IMR-90 (cell line): ENCODE results near the gene NKX6-2. TPM values are rescaled to one million over a fixed set of nuclear protein-coding genes. Genes with fewer than 3 reads are reported as not detected.

Experiments
- ATAC-seq: fragments of 200-7000 bp; cut with Tn5 transposase; 2 replicates; pipeline ENCODE4 v1.9.1; 2020; ENCODE audit warnings: low read depth, mild to moderate bottlenecking, moderate library complexity
- Bru-seq: library from RNA; stranded (reverse); fragments of 400-500 nt; gene quantifications from one replicate; lab custom pipeline; 2021; lab: Mats Ljungman, UMichigan
- BruChase-seq, 2 experiments: library from RNA; stranded (reverse); fragments of 400-500 nt; gene quantifications; one replicate each; lab custom pipeline; 2021; lab: Mats Ljungman, UMichigan
- BruUV-seq: library from RNA; stranded (reverse); fragments of 400-500 nt; replicated peaks from 2 replicates; lab custom pipeline; 2021; lab: Mats Ljungman, UMichigan
- CTCF ChIA-PET: fragments of 300-600 bp; formaldehyde crosslinking; extraction: SDS; loops from one replicate; lab custom pipeline; 2021; ENCODE audit warnings: antibody characterized with exemption; lab: Yijun Ruan, JAX
- POLR2A ChIA-PET: fragments of 300-600 bp; sonication (Branson Sonifier 250); formaldehyde crosslinking; loops from one replicate; lab custom pipeline; 2022; ENCODE audit warnings: antibody characterized with exemption; ENCODE audit not compliant: unreplicated experiment; lab: Charles Lee
- DNase-seq: peaks from one replicate; pipeline ENCODE4 v3.0.0; 2013
- H2AFZ ChIP-seq: replicated peaks from 2 replicates; pipeline ENCODE3; 2013; ENCODE audit warnings: low read length, mild to moderate bottlenecking; ENCODE audit not compliant: poor library complexity
- H2AK5ac ChIP-seq: 2 replicates; pipeline ENCODE4 v1.6.1; 2013; ENCODE audit warnings: low read depth, low read length, inconsistent platforms
- H2AK9ac ChIP-seq: replicated peaks from 2 replicates; pipeline ENCODE3; 2013; ENCODE audit warnings: mild to moderate bottlenecking, low read depth, low read length, moderate library complexity; ENCODE audit not compliant: poor library complexity
- H2BK120ac ChIP-seq: 2 replicates; pipeline ENCODE4 v1.6.1; 2013; ENCODE audit warnings: low read depth, low read length, inconsistent platforms
- H2BK15ac ChIP-seq: 3 replicates; pipeline ENCODE4 v1.6.1; 2013; ENCODE audit warnings: low read depth, low read length, inconsistent platforms
- H2BK20ac ChIP-seq: 2 replicates; pipeline ENCODE4 v1.6.1; 2013; ENCODE audit warnings: low read depth, mild to moderate bottlenecking, inconsistent platforms, low read length, moderate library complexity
- H2BK5ac ChIP-seq: 2 replicates; pipeline ENCODE4 v1.6.1; 2013; ENCODE audit warnings: mild to moderate bottlenecking, low read depth, low read length, inconsistent platforms; ENCODE audit not compliant: poor library complexity, severe bottlenecking
- H3K14ac ChIP-seq: replicated peaks from 2 replicates; pipeline ENCODE4 v1.6.1; 2013; ENCODE audit warnings: low read depth, low read length, inconsistent platforms
- H3K18ac ChIP-seq: 2 replicates; pipeline ENCODE4 v1.6.1; 2013; ENCODE audit warnings: low read depth, low read length, control low read depth
- H3K23ac ChIP-seq: 2 replicates; pipeline ENCODE4 v1.6.1; 2013; ENCODE audit warnings: low read depth, low read length, inconsistent platforms
- H3K27ac ChIP-seq: 2 replicates; pipeline ENCODE4 v1.5.1; 2013; ENCODE audit warnings: mild to moderate bottlenecking, control low read depth, low read length; ENCODE audit not compliant: insufficient read depth
- H3K27me3 ChIP-seq: 2 replicates; pipeline ENCODE4 v1.6.1; 2013; ENCODE audit warnings: low read length; ENCODE audit not compliant: control insufficient read depth, insufficient read depth
- H3K36me3 ChIP-seq: 2 replicates; pipeline ENCODE4 v1.6.1; 2013; ENCODE audit warnings: low read length, mixed read lengths; ENCODE audit not compliant: control insufficient read depth, insufficient read depth
- H3K4ac ChIP-seq: 2 replicates; pipeline ENCODE4 v1.6.1; 2013; ENCODE audit warnings: low read depth, low read length, inconsistent platforms
- H3K4me1 ChIP-seq: 2 replicates; pipeline ENCODE4 v1.6.1; 2013; ENCODE audit warnings: low read length, mixed read lengths; ENCODE audit not compliant: control insufficient read depth, insufficient read depth
- H3K4me2 ChIP-seq: 2 replicates; pipeline ENCODE4 v1.6.1; 2013; ENCODE audit warnings: low read depth, mild to moderate bottlenecking, control low read depth, low read length, moderate library complexity
- H3K4me3 ChIP-seq: 2 replicates; pipeline ENCODE4 v1.5.1; 2013; ENCODE audit warnings: low read depth, mild to moderate bottlenecking, control low read depth, low read length, moderate library complexity; ENCODE audit not compliant: insufficient read depth
- H3K56ac ChIP-seq: 2 replicates; pipeline ENCODE4 v1.6.1; 2013; ENCODE audit warnings: low read length, inconsistent platforms; ENCODE audit not compliant: insufficient read depth; ENCODE audit errors: extremely low read depth
- H3K79me1 ChIP-seq, 2 experiments: 2 replicates each; pipeline ENCODE4 v1.6.1; 2013; ENCODE audit warnings: low read length in 2 of 2, inconsistent platforms in 1 of 2, low read depth in 1 of 2
- H3K9ac ChIP-seq: 2 replicates; pipeline ENCODE4 v1.6.1; 2013; ENCODE audit warnings: low read depth, low read length, control low read depth
- H3K9me1 ChIP-seq: 2 replicates; pipeline ENCODE4 v1.6.1; 2013; ENCODE audit warnings: low read length, inconsistent platforms; ENCODE audit not compliant: insufficient read depth
- H3K9me3 ChIP-seq: 2 replicates; pipeline ENCODE4 v1.6.1; 2013; ENCODE audit warnings: low read length; ENCODE audit not compliant: control insufficient read depth, insufficient read depth
- H4K20me1 ChIP-seq: 2 replicates; pipeline ENCODE4 v1.6.1; 2013; ENCODE audit warnings: low read length, inconsistent platforms; ENCODE audit not compliant: insufficient read depth
- H4K5ac ChIP-seq: 2 replicates; pipeline ENCODE4 v1.6.1; 2013; ENCODE audit warnings: mild to moderate bottlenecking, low read depth, low read length, control low read depth
- H4K8ac ChIP-seq, 2 experiments: 2 replicates each; pipeline ENCODE4 v1.6.1; 2013; ENCODE audit warnings: low read depth in 2 of 2, low read length in 2 of 2, control low read depth in 1 of 2, inconsistent platforms in 1 of 2
- H4K91ac ChIP-seq: 2 replicates; pipeline ENCODE4 v1.6.1; 2013; ENCODE audit warnings: low read depth, low read length, inconsistent platforms; ENCODE audit not compliant: insufficient read depth
- CEBPB ChIP-seq: IDR thresholded peaks from 2 replicates; pipeline ENCODE4 v1.6.1; 2012; ENCODE audit warnings: low read depth, low read length, improper control_type of control experiment
- MAFK ChIP-seq: IDR thresholded peaks from 2 replicates; pipeline ENCODE4 v1.6.1; 2012; ENCODE audit warnings: low read depth, low read length, improper control_type of control experiment
- MAZ ChIP-seq: IDR thresholded peaks from 2 replicates; pipeline ENCODE4 v1.6.1; 2012; ENCODE audit warnings: low read depth, mild to moderate bottlenecking, low read length, improper control_type of control experiment, moderate library complexity, borderline replicate concordance
- NFE2L2 ChIP-seq: fragments of 150-350 bp; IDR thresholded peaks from 2 replicates; pipeline ENCODE4 v1.6.1; 2016; ENCODE audit warnings: low read depth, mild to moderate bottlenecking, low read length
- POLR2A ChIP-seq: IDR thresholded peaks from 2 replicates; pipeline ENCODE4 v1.6.1; 2012; ENCODE audit warnings: mild to moderate bottlenecking, low read depth, low read length
- RAD21 ChIP-seq: IDR thresholded peaks from 2 replicates; pipeline ENCODE4 v1.6.1; 2012; ENCODE audit warnings: low read length, improper control_type of control experiment
- RFX5 ChIP-seq: IDR thresholded peaks from 2 replicates; pipeline ENCODE4 v1.8.0; 2012; ENCODE audit warnings: low read depth, mild to moderate bottlenecking, low read length, moderate library complexity
- SMC3 ChIP-seq: fragments of 150-350 bp; IDR thresholded peaks from 2 replicates; pipeline ENCODE4 v1.6.1; 2016; ENCODE audit warnings: low read depth, mild to moderate bottlenecking, antibody characterized with exemption, low read length, moderate library complexity
- WGBS, 2 experiments: methylation state at CpG; one replicate each; pipeline versions ENCODE4 v1.1.5 to v1.1.7; 2013; ENCODE audit warnings: missing lambda C conversion rate in 2 of 2; ENCODE audit not compliant: insufficient read length in 1 of 2; ENCODE audit errors: extremely low coverage in 2 of 2; 5-methylcytosine and 5-hydroxymethylcytosine counted together
- dilution Hi-C: fragments of 300-500 bp; cut with HindIII; formaldehyde crosslinking; loops from one replicate; pipeline ENCODE4 v1.14.3; 2018; ENCODE audit warnings: low sequenced_read_pairs; ENCODE audit not compliant: unreplicated experiment
- in situ Hi-C: fragments of 300-500 bp; cut with MboI; formaldehyde crosslinking; loops from 3 replicates; pipeline ENCODE4 v1.14.3; 2019; ENCODE audit warnings: low sequenced_read_pairs, inconsistent platforms, mixed read lengths
- intact Hi-C: fragments of 100-400 bp; cut with micrococcal nuclease; formaldehyde crosslinking; loops from 2 replicates; pipeline ENCODE4 v1.10.0; 2022
- long read RNA-seq: library from polyadenylated mRNA; unstranded; transcript quantifications from one replicate; pipeline ENCODE4 v2.0.0, GENCODE V29; 2021; ENCODE audit not compliant: unreplicated experiment
- polyA plus RNA-seq, 3 experiments: library from polyadenylated mRNA; depleted of rRNA; stranded (reverse); fragments of >200 nt; gene quantifications; 2 replicates each; pipeline ENCODE4 v1.2.3, GENCODE V29; 2012; ENCODE audit warnings: low replicate concordance in 1 of 3
- total RNA-seq: library from RNA; depleted of rRNA; stranded (reverse); fragments of >200 nt; gene quantifications from 2 replicates; pipeline ENCODE4 v1.2.3, GENCODE V29; 2012; rRNA removed
- TF ChIP-seq, protein P1 (sequence below): fragments of 150-350 bp; IDR thresholded peaks from 2 replicates; pipeline ENCODE4 v1.6.1; 2016; ENCODE audit warnings: low read depth, mild to moderate bottlenecking, low read length, moderate library complexity, borderline replicate concordance

The NKX6-2 gene
- total RNA-seq (not detected in 2 replicates), polyA plus RNA-seq (2012; rRNA removed) (not detected in 2 replicates), Bru-seq, nascent RNA (not detected), BruChase-seq, experiment 1, labeled RNA remaining after a 6-hour chase (not detected), BruChase-seq, experiment 2, labeled RNA remaining after a 2-hour chase (not detected)
- polyA plus RNA-seq (2012; cell fraction: cytosol; rRNA removed), result not detected in 2 replicates
- not detected in 2 replicates for polyA plus RNA-seq (2012; cell fraction: nucleus; rRNA removed; ENCODE audit: low replicate concordance)
- long read RNA-seq, result 0 reads

DNA sequence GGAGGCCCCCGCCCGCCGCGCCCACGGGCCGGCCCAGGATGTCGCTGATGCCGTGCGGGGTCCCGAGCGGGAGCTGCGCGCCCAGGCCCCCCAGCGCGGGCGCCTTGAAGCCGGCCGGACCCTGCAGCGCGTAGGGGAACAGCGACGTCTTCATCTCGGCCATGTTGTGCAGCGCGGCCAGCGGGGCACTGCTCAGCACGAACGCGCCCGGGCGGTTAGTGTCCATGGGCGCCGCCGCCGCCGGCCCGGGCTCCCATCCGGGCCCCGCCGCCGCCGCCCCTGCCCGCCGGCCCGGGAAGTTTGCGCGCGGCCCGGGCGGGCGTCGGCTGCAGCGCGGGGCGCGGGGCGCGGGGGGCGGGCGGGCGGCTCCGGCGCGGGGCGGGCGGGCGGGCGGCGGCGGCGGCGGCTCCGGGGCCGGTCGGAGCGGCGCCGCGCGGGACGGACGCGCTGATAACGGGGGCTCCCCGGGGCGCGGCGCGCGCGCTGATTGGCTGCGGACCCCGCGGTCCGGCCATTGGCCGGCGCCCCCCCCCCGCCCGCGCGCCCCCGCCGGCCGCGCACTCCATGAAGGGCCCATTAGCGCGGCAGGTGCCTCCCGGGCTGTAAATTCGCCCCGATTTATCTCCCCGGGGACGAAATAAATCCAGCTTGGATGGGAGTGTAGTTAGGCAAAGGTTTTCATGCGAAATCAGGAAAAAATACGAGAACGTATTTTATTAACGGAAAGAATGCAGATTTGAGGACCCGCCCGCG, at the start of gene NKX6-2:
Gene NKX6-2, minus strand, starts transcription at position 425 of the 753 bp plus-strand sequence. Its CDS starts 199 bp downstream, at position 226.
- Histone ChIP-seq H2BK5ac (no peak within 1 kb of the TSS), H3K9me1 (no peaks in the 10 kb centered on the region), H2AFZ (peak within 1 kb of the TSS; percentile 32), H3K23ac (no peak within 1 kb of the TSS), H4K8ac (no peak within 1 kb of the TSS), H3K27ac (no peak within 1 kb of the TSS), H3K79me1 (no peaks in the 10 kb centered on the region), H3K14ac (no peak within 1 kb of the TSS), H3K4me3 (no peak within 1 kb of the TSS), H3K18ac (no peak within 1 kb of the TSS), H2BK20ac (no peak within 1 kb of the TSS), H4K20me1 (no peaks in the 10 kb centered on the region), H2AK9ac (no peak within 1 kb of the TSS), H4K5ac (no peak within 1 kb of the TSS), H2BK120ac (no peak within 1 kb of the TSS), H3K27me3 (peaks cover 62% of the 10 kb centered on the region), H2AK5ac (no peak within 1 kb of the TSS), H4K91ac (no peak within 1 kb of the TSS), H3K4ac (no peak within 1 kb of the TSS), H3K36me3 (peaks cover 8% of the 10 kb centered on the region), H3K4me1 (no peaks in the 10 kb centered on the region), H3K56ac (no peak within 1 kb of the TSS), H3K9me3 (peaks cover 5% of the 10 kb centered on the region; the same call in 1 of the 2 replicates), H3K4me2 (no peak within 1 kb of the TSS), H3K9ac (no peak within 1 kb of the TSS), H2BK15ac (no peak within 1 kb of the TSS)
- ChIA-PET CTCF (no interaction called here), POLR2A (no interaction called here)
- peak; percentile 47; the same call in 1 of the 2 replicates for ATAC-seq
- DNase-seq, result no peak
- no TSS peak for BruUV-seq
- TF ChIP-seq SMC3 (no peak), MAZ (no peak), NFE2L2 (no peak), CEBPB (no peak), POLR2A (no peak), RAD21 (no peak), MAFK (no peak), RFX5 (no peak)
- TF ChIP-seq, protein P1, sequence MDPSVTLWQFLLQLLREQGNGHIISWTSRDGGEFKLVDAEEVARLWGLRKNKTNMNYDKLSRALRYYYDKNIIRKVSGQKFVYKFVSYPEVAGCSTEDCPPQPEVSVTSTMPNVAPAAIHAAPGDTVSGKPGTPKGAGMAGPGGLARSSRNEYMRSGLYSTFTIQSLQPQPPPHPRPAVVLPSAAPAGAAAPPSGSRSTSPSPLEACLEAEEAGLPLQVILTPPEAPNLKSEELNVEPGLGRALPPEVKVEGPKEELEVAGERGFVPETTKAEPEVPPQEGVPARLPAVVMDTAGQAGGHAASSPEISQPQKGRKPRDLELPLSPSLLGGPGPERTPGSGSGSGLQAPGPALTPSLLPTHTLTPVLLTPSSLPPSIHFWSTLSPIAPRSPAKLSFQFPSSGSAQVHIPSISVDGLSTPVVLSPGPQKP, result no peak
- in situ Hi-C loops (no loop called here), intact Hi-C loops (no loop called here), dilution Hi-C loops (no loop called here)
- 1% methylated on average over 13 of the region's 119 CpGs; no CpG with 5 or more reads in 1 of the 2 experiments for WGBS, 2 experiments
